Esophagus squamous epithelium (tissue), 4 donors: Measurements from ENCODE around the gene TEX35.

Source experiments
- POLR2A ChIP-seq, 4 donors: fragments of 450-650 bp; IDR thresholded peaks; one replicate each; pipeline ENCODE4 v1.6.1; 2017; ENCODE audit warnings: antibody characterized with exemption in 4 of 4, mild to moderate bottlenecking in 4 of 4, moderate library complexity in 3 of 4
- TF ChIP-seq, protein P1 (sequence below), 6 experiments: fragments of 450-650 bp in 4 of 6; fragments of 200-600 bp in 2 of 6; sonication (generic) in 2 of 6; IDR thresholded peaks; one replicate each; pipeline ENCODE4 v1.5.1; 2016 to 2019; ENCODE audit warnings: antibody characterized with exemption in 6 of 6, mild to moderate bottlenecking in 4 of 6, moderate library complexity in 4 of 6

DNA sequence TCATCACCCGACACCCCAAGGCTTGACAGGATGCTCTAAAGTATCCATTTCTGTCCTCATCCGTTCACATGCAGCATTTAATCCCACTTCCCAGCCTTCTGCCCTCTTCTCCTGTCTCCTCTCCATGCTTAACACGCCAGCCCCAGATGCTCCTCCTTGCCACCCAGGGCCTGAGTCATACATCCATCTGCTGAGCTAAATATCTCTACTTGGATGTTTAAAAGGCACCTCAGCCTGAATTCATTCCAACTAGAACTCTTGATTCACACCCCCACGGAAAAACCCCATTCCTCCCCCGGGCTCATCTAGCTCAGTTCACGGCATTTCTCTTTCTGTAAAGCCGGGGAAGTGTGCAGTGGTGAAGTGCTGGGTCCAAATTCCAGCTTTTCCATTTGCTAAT is 27.7 kb downstream of the TEX35 start:
- TF ChIP-seq POLR2A (IDR thresholded peaks at IDR 0.05) = no peak
- TF ChIP-seq, protein P1, sequence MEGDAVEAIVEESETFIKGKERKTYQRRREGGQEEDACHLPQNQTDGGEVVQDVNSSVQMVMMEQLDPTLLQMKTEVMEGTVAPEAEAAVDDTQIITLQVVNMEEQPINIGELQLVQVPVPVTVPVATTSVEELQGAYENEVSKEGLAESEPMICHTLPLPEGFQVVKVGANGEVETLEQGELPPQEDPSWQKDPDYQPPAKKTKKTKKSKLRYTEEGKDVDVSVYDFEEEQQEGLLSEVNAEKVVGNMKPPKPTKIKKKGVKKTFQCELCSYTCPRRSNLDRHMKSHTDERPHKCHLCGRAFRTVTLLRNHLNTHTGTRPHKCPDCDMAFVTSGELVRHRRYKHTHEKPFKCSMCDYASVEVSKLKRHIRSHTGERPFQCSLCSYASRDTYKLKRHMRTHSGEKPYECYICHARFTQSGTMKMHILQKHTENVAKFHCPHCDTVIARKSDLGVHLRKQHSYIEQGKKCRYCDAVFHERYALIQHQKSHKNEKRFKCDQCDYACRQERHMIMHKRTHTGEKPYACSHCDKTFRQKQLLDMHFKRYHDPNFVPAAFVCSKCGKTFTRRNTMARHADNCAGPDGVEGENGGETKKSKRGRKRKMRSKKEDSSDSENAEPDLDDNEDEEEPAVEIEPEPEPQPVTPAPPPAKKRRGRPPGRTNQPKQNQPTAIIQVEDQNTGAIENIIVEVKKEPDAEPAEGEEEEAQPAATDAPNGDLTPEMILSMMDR (IDR thresholded peaks at IDR 0.05) = no peak
